GM19023 (cell line): ENCODE measurements around the gene CACNA1B.
"Not testable (repeated sequence)": the region's sequence is repeated elsewhere in the genome, so short reads cannot be mapped to it uniquely, and the experiment has no call there.

ENCODE experiments used
- ATAC-seq: cut with Tn5 transposase; IDR thresholded peaks from one replicate; pipeline ENCODE4 v1.9.1; 2021; ENCODE audit warnings: mild to moderate bottlenecking, moderate library complexity; ENCODE audit not compliant: unreplicated experiment

The CACNA1B gene

DNA sequence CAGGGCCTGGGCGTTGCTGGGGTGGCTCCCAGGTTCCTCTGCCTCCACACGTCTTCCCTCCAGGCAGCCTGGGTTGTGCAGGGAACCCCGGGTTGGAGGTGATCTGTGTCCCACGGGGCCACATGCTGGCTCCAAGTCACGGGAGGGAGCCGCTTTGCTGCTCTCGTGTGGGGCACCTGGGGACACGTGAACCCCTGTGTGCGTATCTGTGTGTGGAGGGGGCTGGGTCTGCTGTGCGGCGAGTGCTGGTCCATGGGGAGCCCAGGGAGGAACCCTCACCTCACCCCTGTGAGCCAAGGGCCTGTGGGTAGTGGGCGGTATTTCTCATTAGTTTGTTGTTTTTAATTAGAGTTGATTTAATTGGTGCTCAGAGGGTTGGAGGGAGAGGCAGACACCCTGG is 7.5 kb downstream of the CACNA1B start:
- not testable (repeated sequence) for ATAC-seq

DNA sequence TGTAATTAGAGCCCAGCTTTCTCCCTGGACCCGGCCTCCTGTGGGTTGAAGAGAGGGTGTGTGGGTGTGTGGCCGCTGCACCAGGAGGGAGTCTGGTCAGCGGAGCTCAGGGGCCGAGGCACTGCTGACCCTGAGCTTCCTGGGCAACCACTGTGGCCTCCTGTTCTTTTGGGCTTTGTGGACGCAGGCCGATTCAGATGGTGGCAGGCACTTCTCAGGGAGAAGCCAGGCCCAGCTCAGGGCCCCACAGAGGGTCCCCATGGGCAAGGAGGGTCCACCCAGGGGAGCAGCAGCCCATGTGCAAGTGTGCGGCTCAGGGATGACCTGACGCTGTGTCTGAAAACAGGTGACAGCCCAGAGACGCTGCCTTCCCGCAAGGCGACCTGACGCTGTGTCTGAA is 11.0 kb downstream of the CACNA1B start:
- not testable (repeated sequence) for ATAC-seq

DNA sequence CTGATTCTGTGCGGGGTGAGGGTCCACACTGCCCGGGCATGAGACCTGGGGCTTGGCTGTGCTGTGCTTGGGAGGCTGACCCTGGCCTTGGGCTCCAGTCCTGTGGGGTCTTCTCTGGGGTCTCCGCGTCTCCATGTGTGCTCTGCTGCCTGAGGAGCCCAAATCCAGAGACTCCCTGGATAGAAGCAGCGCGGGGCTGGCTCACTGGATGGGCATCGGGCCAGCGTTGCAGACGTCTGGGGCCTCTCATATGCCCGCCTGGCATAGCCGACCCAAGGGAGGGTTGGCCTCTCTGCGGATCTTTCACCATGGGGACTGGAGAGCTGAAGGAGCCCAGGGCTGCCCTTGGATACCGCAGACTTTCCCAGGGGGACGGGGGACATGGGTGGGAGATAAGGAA is 12.4 kb downstream of the CACNA1B start:
- ATAC-seq: not testable (repeated sequence)

DNA sequence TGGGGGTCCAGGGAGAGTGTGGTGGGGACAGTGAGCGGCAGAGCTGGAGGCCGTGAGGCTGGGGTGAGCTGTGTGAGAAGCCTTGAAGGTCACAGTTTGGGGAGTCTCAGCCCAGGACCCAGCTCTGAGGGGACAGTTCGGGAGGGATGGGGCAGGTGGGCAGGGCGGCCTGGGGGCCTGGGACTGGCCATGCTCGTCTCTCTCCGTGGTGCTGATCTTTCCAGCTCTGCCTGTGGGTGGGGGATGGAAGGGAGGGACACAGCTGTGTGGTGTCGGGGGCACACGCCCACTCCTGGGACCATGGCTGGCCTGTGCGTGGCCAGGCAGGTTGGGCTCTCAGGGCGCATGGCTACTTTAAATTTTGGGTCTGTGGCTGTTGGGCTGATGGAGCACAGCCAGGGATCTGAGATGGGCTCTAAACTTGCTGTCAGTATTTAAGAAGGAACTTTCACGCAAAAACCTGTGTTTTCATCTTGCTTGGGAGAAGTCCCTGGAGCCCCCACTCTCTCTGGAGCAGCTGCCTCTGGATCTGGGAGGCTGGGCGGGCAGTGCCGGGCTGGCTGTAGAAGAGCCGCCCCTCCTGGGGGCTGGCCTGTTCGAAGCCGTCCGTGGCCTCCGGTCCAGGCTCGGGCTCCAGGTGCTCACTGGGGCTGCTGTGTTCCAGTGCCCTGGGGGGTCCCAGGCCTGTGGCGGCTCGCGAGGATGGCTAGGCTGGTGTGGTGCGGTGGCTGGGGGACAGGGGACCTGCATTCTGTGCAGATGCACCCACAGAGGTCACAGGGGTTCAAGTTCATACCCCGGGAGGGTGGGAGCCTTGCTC is 13.4 kb downstream of the CACNA1B start:
- ATAC-seq: not testable (repeated sequence)

DNA sequence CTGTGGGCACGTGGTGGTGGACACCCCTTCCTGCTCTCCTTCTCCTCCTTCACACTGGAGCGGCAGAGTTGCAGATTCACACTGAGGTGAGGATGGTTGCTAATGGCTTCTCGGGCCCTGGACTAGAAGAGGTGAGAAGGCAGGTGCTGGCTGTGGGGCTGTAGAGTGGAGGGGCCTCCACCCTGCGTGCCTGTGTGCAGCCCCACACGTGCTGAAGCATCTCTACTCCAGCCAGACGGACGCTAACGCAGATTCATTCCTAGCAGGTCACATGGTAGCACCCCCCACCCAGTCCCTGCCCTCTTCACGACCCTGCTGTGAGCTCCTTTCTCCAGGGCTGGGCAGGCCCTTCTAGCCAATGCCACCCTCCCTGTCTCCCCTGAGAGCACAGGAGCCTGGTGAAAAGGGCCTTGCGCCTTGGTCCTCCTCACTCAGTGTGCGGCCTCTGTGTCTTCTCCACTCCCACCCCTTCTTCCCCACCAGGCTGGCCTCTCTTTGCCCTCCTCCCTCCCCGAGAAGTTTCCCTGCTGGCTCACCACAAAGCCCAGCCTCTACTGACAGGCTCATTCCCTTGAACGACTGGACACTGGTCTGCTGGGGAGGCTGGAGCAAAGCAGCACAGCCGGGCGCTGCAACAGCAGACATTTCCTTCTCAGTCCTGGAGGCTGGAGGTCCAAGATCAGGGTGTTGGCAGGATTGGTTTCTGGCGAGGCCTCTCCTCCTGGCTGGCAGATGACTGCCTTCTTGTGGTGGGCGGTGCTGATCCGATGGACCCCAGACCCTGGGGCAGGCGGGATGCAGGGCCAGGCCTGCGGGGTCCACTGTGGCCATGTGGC is 14.2 kb downstream of the CACNA1B start:
- no peak for ATAC-seq

DNA sequence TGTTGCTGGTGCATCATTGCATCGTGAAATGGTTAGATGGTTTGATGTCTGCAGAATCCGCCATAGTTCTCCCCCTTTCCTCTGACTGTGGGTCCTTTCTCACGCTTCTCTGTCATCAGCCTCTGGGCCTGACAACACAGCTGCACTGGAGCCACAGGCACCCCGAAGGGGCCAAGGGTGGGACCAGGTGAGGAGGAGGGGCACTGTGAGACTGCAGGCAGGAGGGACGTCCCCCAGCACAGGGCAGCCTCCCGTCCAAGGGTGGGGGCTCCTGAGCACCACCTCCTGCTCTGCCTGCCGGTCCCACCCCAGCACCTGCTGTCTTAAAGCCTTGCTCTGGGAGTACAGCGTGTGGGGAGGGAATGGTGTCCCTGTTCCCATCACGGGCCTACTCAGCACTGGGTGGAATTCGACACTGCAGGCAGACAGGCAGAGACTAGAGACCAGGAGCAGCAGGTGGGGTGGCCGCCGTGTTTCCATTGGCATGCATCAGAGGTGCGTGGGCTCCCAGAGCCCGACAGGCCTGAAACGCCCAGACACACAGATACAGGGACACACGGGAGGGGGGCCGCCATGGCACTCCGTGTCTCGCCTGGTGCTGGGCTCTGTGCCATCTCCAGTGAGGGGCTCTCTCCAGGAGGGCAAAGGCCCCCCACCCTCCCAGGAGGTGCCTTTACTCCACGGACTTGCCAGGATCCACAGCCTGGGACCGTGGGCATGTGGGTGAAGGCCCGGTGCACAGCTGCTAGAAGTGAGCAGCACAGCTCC is 15.0 kb downstream of the CACNA1B start:
- ATAC-seq: no peak

DNA sequence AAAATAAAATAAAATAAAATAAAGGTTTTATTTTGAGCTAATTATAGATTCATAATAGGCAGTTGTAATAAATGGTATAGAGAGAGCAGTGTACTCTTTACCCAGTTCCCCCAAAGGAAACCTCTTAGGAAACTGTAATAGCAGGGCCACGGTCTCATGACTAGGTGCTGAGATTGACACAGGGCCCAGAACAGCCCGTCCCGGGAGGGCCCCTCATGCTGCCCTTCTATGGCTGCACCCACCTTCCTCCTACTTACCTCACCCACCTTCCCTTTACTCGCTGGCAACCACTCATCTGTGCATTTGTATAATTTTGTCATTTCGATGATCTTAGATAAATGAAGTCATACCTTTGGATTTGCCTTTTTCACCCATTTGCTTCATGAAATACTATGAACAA is 16.1 kb downstream of the CACNA1B start:
- no peak for ATAC-seq

DNA sequence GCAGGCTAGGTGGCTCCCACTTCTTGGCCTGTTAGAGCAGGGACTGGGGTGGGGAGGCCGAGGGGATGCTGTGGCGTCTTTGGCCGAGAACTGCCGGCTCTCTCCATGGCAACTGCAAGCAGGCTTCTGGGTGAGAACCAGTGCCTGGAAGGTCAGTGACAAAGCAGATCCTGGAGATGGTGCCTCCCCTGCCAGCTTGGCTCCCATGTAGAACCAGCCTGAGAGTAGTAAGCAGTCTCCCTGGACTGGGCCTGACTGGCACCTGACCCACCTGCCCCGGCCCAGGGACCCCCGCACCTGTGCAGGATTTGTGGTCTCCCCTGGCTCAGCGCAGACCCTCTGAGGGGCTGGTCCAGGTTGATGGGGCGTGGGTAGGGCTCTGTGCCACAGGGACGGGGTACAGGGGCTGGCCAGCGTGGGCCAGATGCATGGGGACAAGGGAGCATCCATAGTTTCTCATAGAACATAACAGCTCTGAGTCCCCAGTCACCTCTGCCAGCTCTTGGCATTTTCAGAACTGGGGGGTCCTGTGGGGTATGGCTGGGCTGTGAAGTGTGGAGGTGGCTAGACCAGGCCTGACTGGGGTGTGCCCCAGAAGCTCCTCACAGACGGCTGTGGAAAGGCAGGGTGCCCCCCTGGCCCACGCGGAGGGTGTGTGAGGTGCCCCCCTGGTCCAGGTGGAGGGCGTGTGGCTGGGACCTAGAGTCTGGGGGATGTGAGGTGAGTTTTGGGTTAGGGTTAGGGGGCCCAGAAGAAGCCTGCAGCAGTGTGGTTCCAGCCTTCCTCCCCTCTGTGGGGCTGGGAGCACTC is 22.2 kb downstream of the CACNA1B start:
- no peak for ATAC-seq

DNA sequence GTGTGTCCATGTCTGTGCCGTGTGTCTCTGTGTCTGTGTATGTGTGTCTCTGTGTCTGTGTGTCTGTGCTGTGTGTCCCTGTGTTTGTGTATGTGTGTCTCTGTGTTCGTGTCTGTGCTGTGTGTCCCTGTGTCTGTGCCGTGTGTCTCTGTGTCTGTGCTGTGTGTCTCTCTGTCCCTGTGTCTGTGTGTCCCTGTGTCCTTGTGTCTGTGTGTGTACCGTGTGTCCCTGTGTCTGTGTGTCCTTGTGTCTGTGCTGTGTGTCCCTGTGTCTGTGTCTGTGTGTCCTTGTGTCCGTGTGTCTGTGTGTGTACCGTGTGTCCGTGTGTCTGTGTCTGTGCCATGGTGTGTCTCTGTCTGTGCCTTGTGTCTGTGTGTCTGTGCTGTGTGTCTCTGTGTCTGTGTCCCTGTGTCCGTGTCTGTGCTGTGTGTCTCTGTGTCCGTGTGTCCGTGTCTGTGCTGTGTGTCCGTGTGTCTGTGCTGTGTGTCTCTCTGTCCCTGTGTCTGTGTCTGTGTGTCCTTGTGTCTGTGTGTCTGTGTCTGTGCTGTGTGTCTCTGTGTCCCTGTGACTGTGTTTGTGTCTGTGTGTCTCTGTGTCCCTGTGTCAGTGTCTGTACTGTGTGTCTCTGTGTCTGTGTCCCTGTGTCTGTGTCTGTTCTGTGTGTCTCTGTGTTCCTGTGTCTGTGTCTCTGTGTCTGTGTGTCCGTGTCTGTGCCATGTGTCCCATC is 23.2 kb downstream of the CACNA1B start:
- ATAC-seq: no peak

DNA sequence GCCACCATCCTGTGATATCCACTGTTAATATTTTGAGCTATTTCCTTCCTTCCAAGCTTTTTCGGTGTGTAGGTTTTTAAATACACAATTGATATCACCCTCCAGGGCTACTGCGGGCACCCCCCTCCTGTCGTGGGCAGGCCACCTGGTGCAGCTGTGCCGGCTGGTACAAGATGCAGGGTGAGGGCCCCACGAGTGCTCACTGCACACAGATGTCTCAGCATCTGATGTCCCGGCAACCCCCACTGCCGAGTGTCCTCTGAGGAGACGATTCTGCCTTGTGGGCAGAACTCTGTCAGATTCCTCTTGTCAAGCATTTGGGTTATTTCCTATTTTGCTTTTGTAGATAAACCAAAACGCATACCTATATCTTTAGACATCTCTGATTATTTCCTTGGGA is 25.1 kb downstream of the CACNA1B start:
- no peak for ATAC-seq

DNA sequence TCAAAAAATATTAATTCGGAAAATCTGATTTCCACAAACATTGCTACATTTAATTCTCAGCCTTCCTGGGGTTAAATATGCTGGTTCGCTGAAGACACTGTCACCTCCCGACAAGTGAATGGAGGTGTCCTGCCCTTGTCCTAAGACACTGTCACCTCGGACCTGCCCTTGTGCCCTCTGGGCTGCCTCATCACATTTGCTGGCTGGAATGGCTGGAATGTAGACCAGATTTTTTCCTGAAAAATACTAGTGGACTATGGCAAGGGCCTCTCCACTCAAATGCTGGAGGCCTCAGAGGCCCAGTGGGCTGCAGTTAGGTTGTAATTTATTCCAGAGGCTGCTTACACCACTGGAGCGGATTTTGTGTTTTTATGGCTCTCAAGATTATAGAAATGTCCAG is 28.2 kb downstream of the CACNA1B start:
- no peak for ATAC-seq

DNA sequence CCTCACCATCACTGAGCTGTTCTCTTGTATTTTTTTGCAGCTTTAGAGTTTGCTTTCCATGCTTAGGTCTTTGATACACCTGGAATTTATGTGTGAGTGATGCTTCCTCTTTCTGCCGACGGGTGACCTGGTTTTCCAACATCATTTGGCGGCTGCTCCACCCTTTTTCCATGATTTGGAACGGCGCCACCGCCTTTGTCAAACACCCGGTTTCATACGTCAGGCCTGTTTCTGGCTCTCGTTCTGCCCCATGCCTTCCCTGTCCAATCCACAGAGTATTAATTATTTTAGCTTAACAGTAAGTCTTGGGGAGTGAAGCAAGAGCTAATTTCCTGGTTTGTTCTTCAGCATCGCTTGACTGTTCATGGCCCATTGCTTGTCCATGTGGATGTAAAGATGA is 30.2 kb downstream of the CACNA1B start:
- no peak for ATAC-seq

DNA sequence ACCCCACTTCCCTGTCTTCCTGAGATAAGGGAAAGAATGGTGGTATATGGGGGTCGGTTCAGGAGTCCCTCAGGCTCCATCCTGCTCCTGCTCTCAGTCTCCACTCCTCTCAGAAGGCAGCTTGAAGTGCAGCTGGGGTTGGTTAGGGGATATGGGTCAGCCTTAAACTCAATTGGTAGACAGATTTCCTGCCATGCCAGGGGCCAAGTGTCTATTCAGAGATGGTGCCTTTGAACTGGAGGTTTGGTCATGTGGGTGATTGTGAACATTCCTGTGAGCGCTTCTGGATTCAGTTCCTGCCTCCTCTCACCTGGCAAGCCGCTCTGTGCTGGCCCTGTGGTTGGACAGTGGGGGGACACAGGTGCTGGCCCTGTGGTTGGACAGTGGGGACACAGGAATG is 35.1 kb downstream of the CACNA1B start:
- ATAC-seq: no peak

DNA sequence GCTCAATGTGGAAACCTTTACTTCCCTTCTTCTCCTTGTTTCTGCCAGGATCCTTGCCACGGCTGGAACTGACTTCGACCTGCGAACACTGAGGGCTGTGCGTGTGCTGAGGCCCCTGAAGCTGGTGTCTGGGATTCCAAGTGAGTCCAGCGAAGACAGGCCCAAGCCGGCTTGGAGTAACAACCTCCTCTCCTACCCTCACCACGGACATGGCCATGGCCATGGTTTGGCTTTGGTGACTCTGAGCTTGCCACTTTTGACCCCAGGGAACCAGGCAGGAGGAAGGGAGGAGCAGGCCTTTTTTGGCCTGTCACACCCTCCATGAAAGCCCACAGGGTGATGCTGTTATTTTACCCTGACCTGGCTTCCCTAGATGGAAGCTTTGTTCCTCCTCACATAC is 35.5 kb downstream of the CACNA1B start:
- no peak for ATAC-seq

DNA sequence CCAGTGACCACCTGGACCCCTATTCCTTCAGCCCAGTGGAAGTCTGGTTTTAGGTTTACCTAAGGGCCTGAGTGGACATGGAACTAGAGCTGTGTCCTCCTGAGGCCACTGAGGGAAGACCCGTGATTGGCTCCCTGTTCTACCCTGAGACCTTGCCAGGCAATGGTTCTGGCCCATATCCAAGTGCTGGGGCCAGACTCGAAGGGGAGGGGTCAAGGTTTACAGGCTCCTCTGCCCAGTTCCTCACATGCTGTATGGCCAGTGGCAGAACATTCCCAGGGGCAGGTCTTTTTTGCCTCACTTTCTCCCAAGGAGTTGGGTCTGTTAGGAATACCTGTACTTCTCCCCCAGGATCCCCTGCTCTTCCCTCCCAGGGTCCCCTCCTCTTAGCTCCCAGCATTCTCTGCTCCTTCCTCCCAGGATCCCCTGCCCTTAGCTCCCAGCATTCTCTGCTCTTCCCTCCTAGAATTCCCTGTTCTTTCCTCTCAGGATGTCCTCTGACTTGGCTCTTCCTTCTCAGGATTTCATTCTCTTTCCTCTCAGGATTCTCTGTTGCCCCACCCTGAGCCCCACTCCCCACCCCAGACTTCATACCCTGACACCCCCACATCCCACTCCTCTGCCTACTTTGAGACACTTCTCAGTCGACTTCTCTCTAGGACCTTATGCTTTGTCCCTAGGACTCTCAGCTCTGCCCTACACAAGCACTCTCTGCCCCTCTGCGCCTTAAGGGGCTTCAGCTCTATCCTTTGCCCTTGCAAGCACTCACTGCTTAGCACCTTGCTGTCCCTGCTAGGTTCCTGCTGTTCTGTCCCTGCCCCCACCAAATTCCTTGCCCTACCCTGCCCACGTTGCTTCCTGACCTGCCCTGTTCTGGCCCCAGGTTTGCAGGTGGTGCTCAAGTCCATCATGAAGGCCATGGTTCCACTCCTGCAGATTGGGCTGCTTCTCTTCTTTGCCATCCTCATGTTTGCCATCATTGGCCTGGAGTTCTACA is 36.5 kb downstream of the CACNA1B start:
- no peak for ATAC-seq

DNA sequence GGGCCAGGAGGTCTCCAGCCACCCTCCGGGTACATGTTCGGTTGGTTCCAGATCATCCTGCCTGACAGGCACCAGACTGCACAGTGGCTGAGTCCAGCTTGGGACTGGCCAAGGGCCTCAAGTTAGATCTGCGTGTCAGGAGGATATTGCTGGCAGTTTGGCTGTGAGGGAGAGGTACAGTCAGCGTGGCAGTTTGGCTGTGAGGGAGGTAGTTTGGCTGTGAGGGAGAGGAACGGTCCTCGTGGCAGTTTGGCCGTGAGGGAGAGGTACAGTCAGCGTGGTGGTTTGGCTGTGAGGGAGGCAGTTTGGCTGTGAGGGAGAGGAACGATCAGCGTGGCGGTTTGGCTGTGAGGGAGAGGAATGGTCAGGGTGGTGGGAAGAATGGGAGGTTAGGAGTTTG is 39.0 kb downstream of the CACNA1B start:
- no peak for ATAC-seq

DNA sequence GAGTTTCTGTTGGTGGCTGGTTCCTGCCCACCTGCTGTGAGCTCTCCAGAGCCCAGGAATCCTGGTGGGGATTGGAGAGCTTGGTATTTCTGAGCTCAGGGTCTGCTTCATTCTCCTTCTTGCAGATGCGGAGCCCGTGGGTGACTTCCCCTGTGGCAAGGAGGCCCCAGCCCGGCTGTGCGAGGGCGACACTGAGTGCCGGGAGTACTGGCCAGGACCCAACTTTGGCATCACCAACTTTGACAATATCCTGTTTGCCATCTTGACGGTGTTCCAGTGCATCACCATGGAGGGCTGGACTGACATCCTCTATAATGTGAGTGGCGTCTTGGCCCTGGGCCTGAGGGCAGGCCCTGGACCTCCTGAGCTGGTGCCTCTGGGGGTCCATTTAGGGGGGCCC is 39.5 kb downstream of the CACNA1B start:
- ATAC-seq: no peak

DNA sequence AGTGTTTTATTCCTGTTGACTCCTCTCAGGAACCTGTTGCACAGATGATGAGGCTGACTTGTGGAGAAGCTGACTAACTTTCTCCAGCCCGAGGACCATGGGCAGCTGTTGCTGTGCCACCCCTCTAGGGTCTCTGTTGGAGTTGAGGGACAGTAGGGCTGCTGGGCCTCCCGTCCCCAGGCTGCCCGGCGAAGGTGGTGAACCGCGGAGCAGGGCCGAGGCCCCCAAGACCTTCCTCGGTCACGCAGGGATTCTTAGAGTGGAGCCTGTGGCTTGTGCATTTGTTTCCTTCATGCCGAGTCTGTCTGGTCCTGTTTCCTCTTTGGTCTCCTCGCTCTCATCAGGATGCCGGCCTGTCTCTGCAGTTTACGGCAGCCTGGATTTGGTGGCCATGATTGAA is 40.2 kb downstream of the CACNA1B start:
- no peak for ATAC-seq
